Activated CD4-positive, alpha-beta T cell treated with anti-CD3 and anti-CD28 coated beads for 36 hours (primary cell): Measurements from ENCODE around the gene PRM2. TPM values are rescaled to one million over a fixed set of nuclear protein-coding genes. Genes with fewer than 3 reads are reported as not detected.
A peak's percentile ranks its signal among the peaks of the same experiment; 100 is the strongest.

Experiments
- ATAC-seq: fragments of 200-7000 bp; cut with Tn5 transposase; one replicate; pipeline ENCODE4 v1.10.0; 2021; ENCODE audit warnings: mild to moderate bottlenecking, moderate library complexity
- CTCF ChIA-PET: fragments of 350-600 bp; sonication (Branson Sonifier 250); formaldehyde crosslinking; loops from one replicate; lab custom pipeline; 2021; ENCODE audit warnings: antibody characterized with exemption; lab: Charles Lee
- POLR2A ChIA-PET: fragments of 350-600 bp; sonication (Branson Sonifier 250); formaldehyde crosslinking; loops from one replicate; lab custom pipeline; 2021; ENCODE audit warnings: antibody characterized with exemption, inconsistent platforms; lab: Charles Lee
- DNase-seq: peaks from one replicate; pipeline ENCODE4 v3.0.0-alpha.2; 2020
- H3K27ac Mint-ChIP-seq: one replicate; pipeline ENCODE4 v1.8.0; 2021; ENCODE audit warnings: mixed read lengths
- H3K27me3 Mint-ChIP-seq: one replicate; pipeline ENCODE4 v1.8.0; 2021; ENCODE audit warnings: mixed read lengths
- H3K36me3 Mint-ChIP-seq: one replicate; pipeline ENCODE4 v1.8.0; 2021; ENCODE audit warnings: low read depth, mixed read lengths
- H3K4me1 Mint-ChIP-seq: one replicate; pipeline ENCODE4 v1.8.0; 2021; ENCODE audit warnings: mixed read lengths
- H3K4me3 Mint-ChIP-seq: one replicate; pipeline ENCODE4 v1.8.0; 2021; ENCODE audit warnings: mild to moderate bottlenecking, moderate library complexity, mixed read lengths
- H3K9me3 Mint-ChIP-seq: one replicate; pipeline ENCODE4 v1.8.0; 2021; ENCODE audit warnings: low read depth, mixed read lengths
- intact Hi-C, 2 experiments: fragments of 100-400 bp; cut with DNase I in 1 of 2; cut with micrococcal nuclease in 1 of 2; formaldehyde crosslinking; loops; one replicate each; pipeline versions ENCODE4 v1.14.2 to v1.15.1; 2022 to 2024; cut with DNase I, micrococcal nuclease
- total RNA-seq, 2 experiments: library from RNA; stranded (reverse); gene quantifications; one replicate each; pipeline ENCODE4 v1.2.3, GENCODE V29; 2021

Gene PRM2
- total RNA-seq, 2 experiments from 2014 or later: not detected

- no peak for ATAC-seq
- intact Hi-C loops: no loop called here
- Mint-ChIP-seq H3K27me3 (no peaks in the 10 kb centered on the region), H3K4me1 (peaks cover 22% of the 10 kb centered on the region), H3K4me3 (no peak overlapping the region), H3K36me3 (no peaks in the 10 kb centered on the region), H3K27ac (no peak overlapping the region), H3K9me3 (no peaks in the 10 kb centered on the region)
- ChIA-PET CTCF (interaction anchor here (0.8 to 1.8 kb wide), 3 partner anchors 88 to 320 kb away, joined by 3 to 6 read pairs (median 5); no protein-coding TSS in a partner anchor), POLR2A (no interaction called here)
- DNase-seq: no peak
Measured at GRCh38 chr16:11283820-11284248, 7.6 kb upstream of the PRM2 start.

GRCh38 chr16:11280616-11281522, 4.6 kb upstream of the PRM2 start, which contains the start of gene PRM1:
TSS of gene PRM1 (minus strand) at chr16:11281330. CDS start at chr16:11281238, 92 bp downstream.
- DNase-seq (no peak), ATAC-seq (no peak)
- ChIA-PET POLR2A (no interaction called here), CTCF (no interaction called here)
- no peaks in the 10 kb centered on the region for H3K36me3 Mint-ChIP-seq
- no peak within 1 kb of the TSS for H3K4me3 Mint-ChIP-seq
- intact Hi-C loops: no loop called here
- H3K27me3 Mint-ChIP-seq: no peaks in the 10 kb centered on the region
- H3K27ac Mint-ChIP-seq: no peak within 1 kb of the TSS
- H3K9me3 Mint-ChIP-seq: no peaks in the 10 kb centered on the region
- peaks cover 8% of the 10 kb centered on the region for H3K4me1 Mint-ChIP-seq

GRCh38 chr16:11278681-11279628, 2.7 kb upstream of the PRM2 start:
- POLR2A ChIA-PET: no interaction called here

GRCh38 chr16:11277607-11278337, 1.5 kb upstream of the PRM2 start:
- Mint-ChIP-seq H3K36me3 (no peaks in the 10 kb centered on the region), H3K9me3 (no peaks in the 10 kb centered on the region), H3K27me3 (no peaks in the 10 kb centered on the region), H3K4me3 (no peak overlapping the region), H3K27ac (no peak overlapping the region), H3K4me1 (no peaks in the 10 kb centered on the region)
- DNase-seq: no peak
- no peak for ATAC-seq
- intact Hi-C loops: no loop called here
- ChIA-PET POLR2A (no interaction called here), CTCF (interaction anchor here (0.6 to 0.7 kb wide), 3 partner anchors 114 to 429 kb away, joined by 3 to 4 read pairs (median 3); no protein-coding TSS in a partner anchor)

More at GRCh38 chr16:11278681-11279628, 2.7 kb upstream of the PRM2 start:
- Mint-ChIP-seq H3K9me3 (no peaks in the 10 kb centered on the region), H3K36me3 (no peaks in the 10 kb centered on the region), H3K27ac (no peak overlapping the region), H3K4me3 (no peak overlapping the region), H3K27me3 (no peaks in the 10 kb centered on the region), H3K4me1 (no peaks in the 10 kb centered on the region)
- ATAC-seq (peak; percentile 23), DNase-seq (no peak)
- intact Hi-C loops: no loop called here
- CTCF ChIA-PET: interaction anchor here (0.6 to 0.7 kb wide), 2 partner anchors 311 to 343 kb away, joined by 3 read pairs; no protein-coding TSS in a partner anchor

- intact Hi-C loops: no loop called here
- no peaks in the 10 kb centered on the region for H3K36me3 Mint-ChIP-seq
- ChIA-PET CTCF (interaction anchor here (0.6 kb wide), 2 partner anchors 113 to 438 kb away, joined by 3 read pairs; no protein-coding TSS in a partner anchor), POLR2A (no interaction called here)
- no peaks in the 10 kb centered on the region for H3K4me1 Mint-ChIP-seq
- H3K27ac Mint-ChIP-seq: no peak overlapping the region
- no peaks in the 10 kb centered on the region for H3K9me3 Mint-ChIP-seq
- H3K4me3 Mint-ChIP-seq: no peak overlapping the region
- no peaks in the 10 kb centered on the region for H3K27me3 Mint-ChIP-seq
- ATAC-seq: no peak
- no peak for DNase-seq
Measured at GRCh38 chr16:11276896-11277593, 765 bp upstream of the PRM2 start.

GRCh38 chr16:11274964-11275363, 1.3 kb downstream of the PRM2 start:
- POLR2A ChIA-PET: no interaction called here
- CTCF ChIA-PET: interaction anchor here (0.7 to 1.1 kb wide), 3 partner anchors 8 to 295 kb away, joined by 3 to 5 read pairs (median 5); no protein-coding TSS in a partner anchor
- H3K27ac Mint-ChIP-seq: no peak overlapping the region
- no peaks in the 10 kb centered on the region for H3K27me3 Mint-ChIP-seq
- no peak overlapping the region for H3K4me3 Mint-ChIP-seq
- no peak for DNase-seq
- intact Hi-C loops: no loop called here
- no peaks in the 10 kb centered on the region for H3K4me1 Mint-ChIP-seq
- H3K9me3 Mint-ChIP-seq: no peaks in the 10 kb centered on the region
- no peak for ATAC-seq
- H3K36me3 Mint-ChIP-seq: no peaks in the 10 kb centered on the region

- no peak overlapping the region for H3K4me3 Mint-ChIP-seq
- POLR2A ChIA-PET: interaction anchor here (0.7 to 1.2 kb wide), 2 partner anchors 22 to 223 kb away, joined by 3 read pairs; no protein-coding TSS in a partner anchor
- H3K36me3 Mint-ChIP-seq: no peaks in the 10 kb centered on the region
- CTCF ChIA-PET: interaction anchor here (1.0 to 1.1 kb wide), 3 partner anchors 9 to 294 kb away, joined by 3 to 5 read pairs (median 5); no protein-coding TSS in a partner anchor
- H3K27me3 Mint-ChIP-seq: no peaks in the 10 kb centered on the region
- H3K4me1 Mint-ChIP-seq: no peaks in the 10 kb centered on the region
- DNase-seq (no peak), ATAC-seq (no peak)
- H3K9me3 Mint-ChIP-seq: no peaks in the 10 kb centered on the region
- intact Hi-C loops: no loop called here
- no peak overlapping the region for H3K27ac Mint-ChIP-seq
Measured at GRCh38 chr16:11273721-11274324, 2.5 kb downstream of the PRM2 start.

- intact Hi-C loops: no loop called here
- H3K36me3 Mint-ChIP-seq: no peaks in the 10 kb centered on the region
- no peaks in the 10 kb centered on the region for H3K27me3 Mint-ChIP-seq
- no peaks in the 10 kb centered on the region for H3K9me3 Mint-ChIP-seq
- ATAC-seq (no peak), DNase-seq (no peak)
- no peaks in the 10 kb centered on the region for H3K4me1 Mint-ChIP-seq
- POLR2A ChIA-PET: interaction anchor here (0.7 to 1.2 kb wide), 2 partner anchors 21 to 222 kb away, joined by 3 read pairs; no protein-coding TSS in a partner anchor
- no peak within 1 kb of the TSS for H3K4me3 Mint-ChIP-seq
- no peak within 1 kb of the TSS for H3K27ac Mint-ChIP-seq
- CTCF ChIA-PET: interaction anchor here (0.7 to 1.0 kb wide), 4 partner anchors 52 to 309 kb away, joined by 3 read pairs; no protein-coding TSS in a partner anchor
Measured at GRCh38 chr16:11272921-11273720, 3.2 kb downstream of the PRM2 start, which contains the start of gene PRM3. TSS of gene PRM3 (minus strand) at chr16:11273629. CDS start at chr16:11273595, 34 bp downstream.

- POLR2A ChIA-PET: no interaction called here
- Mint-ChIP-seq H3K27ac (no peak overlapping the region), H3K36me3 (no peaks in the 10 kb centered on the region), H3K4me1 (no peaks in the 10 kb centered on the region), H3K27me3 (no peaks in the 10 kb centered on the region), H3K4me3 (no peak overlapping the region), H3K9me3 (no peaks in the 10 kb centered on the region)
- no peak for ATAC-seq
- intact Hi-C loops: no loop called here
- no peak for DNase-seq
- CTCF ChIA-PET: interaction anchor here (0.7 to 0.9 kb wide), 3 partner anchors 53 to 308 kb away, joined by 3 read pairs; no protein-coding TSS in a partner anchor
Measured at GRCh38 chr16:11272484-11272883, 3.8 kb downstream of the PRM2 start.
